Embryonic facial prominence (tissue), 1 donor: Measurements from ENCODE around the gene IL17REL.
"Not testable (repeated sequence)": the region's sequence is repeated elsewhere in the genome, so short reads cannot be mapped to it uniquely, and the experiment has no call there.

Experiments used
- DNase-seq: peaks from one replicate; pipeline ENCODE4 v3.0.0-alpha.2; 2016; ENCODE audit errors: extremely low spot score

The IL17REL gene

DNA sequence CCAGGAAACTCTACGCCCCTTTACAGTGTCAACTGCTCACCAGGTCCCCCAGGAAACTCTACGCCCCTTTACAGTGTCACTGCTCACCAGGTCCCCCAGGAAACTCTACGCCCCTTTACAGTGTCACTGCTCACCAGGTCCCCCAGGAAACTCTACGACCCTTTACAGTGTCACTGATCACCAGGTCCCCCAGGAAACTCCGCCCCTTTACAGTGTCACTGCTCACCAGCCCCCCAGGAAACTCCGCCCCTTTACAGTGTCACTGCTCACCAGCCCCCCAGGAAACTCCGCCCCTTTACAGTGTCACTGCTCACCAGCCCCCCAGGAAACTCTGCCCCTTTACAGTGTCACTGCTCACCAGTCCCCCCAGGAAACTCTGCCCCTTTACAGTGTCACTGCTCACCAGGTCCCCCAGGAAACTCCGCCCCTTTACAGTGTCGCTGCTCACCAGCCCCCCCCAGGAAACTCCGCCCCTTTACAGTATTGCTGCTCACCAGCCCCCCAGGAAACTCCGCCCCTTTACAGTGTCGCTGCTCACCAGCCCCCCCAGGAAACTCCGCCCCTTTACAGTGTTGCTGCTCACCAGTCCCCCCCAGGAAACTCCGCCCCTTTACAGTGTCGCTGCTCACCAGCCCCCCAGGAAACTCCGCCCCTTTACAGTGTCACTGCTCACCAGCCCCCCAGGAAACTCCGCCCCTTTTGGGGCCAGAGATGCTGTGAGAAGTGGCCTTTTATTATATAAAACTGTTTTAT, 67.3 kb downstream of the IL17REL start:
- DNase-seq = not testable (repeated sequence)
